ENCODE measurements around the gene CHD6.

The CHD6 gene

DNA sequence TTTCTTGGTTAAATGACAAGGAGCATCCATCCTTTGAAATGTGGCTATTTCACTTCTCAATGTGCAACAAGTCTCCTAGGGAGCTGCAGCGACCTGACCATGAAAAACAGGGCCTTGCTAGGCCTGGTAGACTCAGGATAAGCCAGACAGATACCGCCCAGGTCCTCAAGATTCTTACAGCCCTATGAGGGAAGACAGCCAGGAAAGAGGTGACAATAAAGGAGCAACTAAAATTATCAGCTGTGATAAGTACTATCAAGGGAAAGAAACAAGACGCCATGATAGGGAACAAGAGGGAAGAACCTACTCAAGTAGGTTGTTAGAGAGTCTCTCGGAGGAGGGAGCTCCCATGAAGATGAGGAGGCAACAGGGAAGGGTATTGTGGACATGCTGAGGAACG is 200.1 kb downstream of the CHD6 start:
- no peak for DNase-seq

DNA sequence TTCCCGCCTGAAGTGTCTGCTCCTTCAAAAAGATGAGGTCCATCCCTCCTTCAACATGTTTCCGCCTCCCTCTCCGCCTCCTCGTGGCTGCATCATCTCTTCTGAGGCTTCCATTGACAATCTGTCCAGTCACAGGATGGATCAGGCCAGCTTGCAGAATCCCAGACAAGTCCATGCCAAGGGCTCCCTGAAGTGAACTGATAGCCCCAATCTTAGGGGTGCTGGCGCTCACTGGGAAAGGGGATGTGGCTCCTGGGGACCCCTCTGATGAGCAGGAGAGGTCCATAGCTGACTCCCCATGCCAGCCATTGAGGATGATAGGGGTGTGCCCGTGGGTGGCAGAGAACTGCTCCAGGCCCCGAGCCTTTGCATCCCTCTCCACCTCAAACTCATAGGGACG is 203.0 kb downstream of the CHD6 start:
- DNase-seq: no peak

DNA sequence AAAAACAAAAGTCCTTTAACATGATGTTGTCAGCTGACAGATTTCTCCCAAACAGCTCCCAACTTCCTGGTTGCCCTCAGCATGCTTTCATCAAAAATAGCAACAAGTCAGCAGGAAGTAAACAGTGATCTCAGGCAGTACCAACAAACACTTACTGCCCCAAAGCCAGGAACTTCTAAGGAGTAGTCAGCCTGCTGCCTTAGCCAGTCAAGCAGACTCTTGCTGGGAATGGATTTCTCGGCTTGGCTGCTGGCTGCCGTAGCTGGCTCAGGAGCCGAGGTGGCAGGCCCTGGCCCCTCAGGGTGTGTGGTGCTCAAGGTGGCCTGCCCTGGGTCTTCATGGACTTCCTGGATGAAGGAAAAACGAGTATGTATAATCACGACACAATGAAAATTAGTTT is 205.0 kb downstream of the CHD6 start:
- DNase-seq: no peak

DNA sequence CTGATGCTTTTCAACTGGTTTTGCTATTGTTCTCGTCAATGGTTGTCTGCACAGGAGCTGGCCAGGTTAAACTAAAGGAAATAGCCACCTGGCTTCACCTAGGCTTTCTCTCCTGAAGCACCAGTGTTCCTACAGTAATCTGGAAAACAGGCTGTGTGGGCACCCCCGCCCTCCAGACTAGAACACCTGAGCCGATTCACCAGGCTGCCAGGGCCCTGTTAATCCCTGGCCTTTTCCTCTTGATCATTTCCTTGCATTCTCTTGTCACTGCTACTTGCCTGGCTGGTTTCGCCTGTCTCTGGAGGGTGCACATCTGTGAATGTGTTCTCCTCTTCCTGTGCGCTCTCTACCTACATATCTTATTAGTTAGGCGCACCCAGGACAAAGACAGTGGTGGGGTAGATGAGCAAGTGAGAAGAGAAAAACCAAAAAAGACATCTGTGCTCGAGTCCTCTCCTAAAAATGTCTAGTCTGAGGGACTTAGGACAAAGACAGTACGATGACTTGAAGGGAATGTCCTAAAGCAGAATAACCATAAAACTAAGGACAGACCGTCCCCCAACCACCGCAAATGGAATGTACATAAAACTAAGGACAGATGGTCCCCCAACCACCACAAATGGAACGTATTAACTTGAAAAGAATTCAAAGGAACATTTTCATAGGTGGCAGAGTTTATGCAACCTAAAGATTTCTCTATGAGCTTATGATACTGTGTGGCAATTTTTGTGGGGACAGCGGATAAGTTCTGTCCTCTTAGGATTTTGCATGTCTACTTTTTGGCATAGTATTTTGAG is 205.7 kb downstream of the CHD6 start:
- no peak for DNase-seq

DNA sequence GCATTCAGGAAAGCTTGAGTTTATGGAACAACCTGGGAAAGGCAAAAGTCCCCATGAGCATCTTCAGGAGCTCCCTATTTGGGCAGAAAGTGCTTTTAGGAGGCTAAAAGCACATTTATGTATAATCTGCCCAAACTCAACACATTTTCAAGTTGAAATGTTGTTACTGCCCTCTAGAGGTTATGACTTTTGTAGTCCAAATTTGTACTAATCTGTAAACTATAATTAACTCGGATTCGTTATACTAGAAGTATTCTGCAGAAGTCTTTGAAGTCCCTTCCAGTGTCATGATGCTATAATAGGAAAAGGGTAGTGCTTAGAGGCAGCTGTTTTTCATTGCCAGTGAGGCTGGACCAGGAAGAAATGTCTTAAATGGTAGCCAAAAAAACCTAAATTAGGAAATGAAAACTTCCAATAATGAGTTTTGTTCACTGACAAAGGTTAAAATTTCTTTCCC is 206.8 kb downstream of the CHD6 start:
- DNase-seq: peak; percentile 11

DNA sequence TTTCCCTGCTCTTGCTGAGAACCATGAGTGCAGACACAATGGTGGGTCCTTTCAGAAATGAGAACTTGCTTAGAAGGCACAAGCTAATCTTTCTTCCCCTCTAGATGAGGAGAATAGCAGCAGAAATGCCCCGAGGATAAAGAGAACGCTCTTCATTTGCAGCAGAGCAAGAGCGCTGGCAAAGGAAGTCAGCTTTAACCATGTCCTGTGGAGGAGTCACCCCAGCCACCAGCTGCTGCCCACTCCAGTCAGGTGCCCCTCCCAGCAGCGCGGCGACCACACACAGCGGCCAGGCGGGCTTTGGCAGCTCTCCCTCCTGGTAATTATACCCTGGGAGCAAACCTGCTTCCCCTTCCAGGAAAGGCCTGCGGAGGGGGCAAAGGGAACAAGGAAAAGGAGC is 209.2 kb downstream of the CHD6 start:
- no peak for DNase-seq

DNA sequence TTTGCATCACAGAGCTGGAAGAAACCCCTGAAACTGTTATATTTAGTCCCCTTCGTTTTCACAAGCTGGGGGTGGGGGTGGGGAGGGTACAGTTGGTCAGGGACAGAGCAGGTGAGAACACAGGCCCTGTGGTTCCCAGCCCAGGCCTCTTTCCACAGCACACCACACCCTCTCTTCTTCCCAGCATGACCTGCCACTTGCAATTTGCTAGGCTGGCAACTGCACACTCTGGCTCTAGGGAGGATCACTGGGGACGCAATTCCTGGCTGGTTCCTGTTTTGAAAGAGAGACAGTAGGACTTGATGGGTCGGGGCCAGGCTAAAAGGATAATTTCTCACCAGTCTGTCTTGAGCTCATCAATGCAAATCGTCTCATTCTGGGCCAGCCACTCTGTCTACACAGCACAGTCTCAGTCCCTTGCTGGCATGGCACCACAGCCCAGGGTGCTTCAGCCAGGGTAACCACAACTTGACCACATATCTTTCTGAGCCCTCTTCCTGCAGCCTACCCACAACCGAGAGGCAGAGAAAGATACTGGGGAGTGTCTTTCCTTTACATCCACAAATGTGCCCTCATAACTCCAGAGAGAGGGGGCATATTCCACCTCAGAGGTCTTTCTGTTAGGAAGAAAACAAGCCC is 209.9 kb downstream of the CHD6 start:
- DNase-seq: peak; percentile 44

DNA sequence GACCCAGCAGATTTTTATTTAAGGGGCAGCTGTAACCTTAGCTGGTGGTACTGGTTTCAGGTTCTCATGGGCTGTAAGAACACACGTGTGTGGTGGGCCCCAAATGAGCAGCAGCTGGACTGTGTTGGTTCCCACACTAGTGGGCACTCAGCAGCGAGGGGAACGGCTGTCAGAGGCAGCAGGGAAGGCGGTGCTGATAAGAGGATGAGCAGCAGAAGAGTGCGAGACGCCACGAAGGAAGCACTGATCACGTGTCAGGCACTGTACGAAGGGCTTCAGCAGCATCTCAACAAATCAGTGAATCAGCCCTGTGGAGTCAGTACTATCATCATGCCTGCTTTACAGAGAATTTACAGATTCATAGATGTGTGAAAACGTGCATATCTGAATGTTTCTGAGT is 210.6 kb downstream of the CHD6 start:
- no peak for DNase-seq

DNA sequence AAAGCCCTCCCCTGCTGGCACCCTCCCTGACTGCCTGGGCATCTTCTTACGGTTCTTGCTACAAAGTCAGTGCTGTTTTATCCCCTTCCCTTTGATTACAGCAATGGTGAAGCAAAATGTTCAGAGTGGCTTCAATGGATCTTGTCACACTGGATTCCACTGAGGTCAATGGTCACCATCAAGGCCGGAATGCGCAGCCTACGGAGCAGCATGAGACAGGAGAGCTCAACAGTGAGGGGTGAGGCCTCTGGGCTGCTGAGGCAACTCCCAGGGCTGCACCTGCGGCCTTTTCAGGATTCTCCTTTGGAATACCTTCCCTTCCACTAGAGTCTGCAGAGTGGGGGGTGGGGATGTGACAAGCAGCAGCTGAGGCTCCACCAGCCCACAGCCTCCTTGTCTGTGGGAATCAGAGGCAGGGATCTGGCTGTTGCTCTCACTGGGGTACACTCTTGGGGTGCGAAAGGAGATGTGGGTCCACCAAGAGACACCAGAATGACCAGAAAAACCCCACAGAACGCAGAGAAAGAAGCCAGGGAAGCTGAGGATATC is 211.2 kb downstream of the CHD6 start:
- DNase-seq: no peak

DNA sequence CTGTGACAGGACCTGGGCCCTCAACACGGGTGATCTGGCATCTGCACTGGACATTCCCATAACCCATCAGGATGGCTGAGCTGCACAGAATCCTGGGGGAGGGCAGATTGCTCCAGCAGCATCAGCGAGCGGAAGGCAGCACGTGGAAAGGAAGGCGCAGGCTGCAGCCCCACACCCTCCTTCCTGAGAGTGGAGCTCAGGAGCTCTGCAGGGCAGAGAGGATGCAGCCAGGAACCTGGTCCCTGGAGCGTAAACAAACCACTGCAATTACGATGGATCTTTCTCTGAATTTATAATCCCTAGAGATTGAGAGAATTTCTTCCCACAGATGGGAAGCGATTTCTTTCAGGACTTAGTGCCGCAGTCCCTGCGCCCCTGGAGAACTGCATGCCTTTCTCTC is 211.8 kb downstream of the CHD6 start:
- no peak for DNase-seq

DNA sequence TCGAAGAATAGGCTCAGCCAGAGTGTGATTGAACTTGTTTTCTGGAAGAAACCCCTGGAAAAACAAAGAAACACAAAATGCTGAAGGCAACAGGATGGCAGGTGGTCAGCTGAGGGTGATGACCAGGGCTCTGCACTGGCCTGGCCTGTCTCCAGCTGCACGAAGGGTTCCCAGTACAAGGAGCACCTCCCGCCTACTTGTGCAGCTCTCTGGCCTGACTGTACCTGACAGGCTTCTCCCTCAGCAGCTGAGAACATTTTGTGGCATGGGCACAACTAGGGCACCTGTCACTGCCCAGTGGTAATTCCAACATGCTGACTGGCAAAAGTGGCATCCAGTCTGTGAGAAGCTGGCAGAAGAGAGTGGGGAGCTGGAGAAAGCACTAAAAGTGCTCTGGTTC is 212.7 kb downstream of the CHD6 start:
- DNase-seq: no peak

DNA sequence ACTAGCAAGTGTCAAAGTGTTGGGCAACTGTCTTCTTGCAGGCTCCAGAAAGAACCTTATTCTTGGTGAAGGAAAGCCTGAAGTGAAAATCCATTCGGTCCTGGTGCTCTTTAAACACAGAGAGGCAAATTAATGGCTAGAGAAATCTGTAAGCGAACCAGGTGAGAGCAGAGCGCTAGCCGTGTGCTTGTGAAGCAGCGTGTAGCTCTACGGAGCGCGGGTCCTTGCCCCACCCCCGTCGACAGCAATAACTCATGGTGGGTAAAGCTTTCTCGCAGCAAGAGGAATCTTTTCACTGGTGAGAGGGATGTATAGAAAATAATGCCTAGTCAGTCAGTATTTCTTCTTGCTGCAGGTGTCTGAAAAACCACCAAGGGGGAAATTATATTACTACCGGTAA is 214.6 kb downstream of the CHD6 start:
- DNase-seq: no peak

DNA sequence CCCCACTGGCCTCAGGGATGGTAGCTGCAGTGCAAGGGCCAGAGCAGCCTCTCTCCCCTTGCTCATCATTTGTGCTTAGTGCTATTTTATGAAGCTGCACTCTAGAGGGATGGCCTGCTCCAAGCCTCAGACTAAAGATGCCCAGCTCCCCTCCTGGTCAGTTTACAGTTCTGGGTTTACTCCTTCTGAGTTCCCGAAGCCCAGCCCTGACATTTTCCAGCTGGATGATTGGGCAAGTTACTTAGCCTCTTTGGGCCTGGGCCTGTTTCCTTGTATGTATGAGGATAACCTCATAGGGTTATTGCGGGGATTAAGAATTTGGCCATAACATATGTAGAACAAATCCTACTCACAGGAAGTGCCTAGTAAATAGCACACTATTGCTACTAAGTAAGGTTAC is 219.8 kb downstream of the CHD6 start:
- DNase-seq: no peak

DNA sequence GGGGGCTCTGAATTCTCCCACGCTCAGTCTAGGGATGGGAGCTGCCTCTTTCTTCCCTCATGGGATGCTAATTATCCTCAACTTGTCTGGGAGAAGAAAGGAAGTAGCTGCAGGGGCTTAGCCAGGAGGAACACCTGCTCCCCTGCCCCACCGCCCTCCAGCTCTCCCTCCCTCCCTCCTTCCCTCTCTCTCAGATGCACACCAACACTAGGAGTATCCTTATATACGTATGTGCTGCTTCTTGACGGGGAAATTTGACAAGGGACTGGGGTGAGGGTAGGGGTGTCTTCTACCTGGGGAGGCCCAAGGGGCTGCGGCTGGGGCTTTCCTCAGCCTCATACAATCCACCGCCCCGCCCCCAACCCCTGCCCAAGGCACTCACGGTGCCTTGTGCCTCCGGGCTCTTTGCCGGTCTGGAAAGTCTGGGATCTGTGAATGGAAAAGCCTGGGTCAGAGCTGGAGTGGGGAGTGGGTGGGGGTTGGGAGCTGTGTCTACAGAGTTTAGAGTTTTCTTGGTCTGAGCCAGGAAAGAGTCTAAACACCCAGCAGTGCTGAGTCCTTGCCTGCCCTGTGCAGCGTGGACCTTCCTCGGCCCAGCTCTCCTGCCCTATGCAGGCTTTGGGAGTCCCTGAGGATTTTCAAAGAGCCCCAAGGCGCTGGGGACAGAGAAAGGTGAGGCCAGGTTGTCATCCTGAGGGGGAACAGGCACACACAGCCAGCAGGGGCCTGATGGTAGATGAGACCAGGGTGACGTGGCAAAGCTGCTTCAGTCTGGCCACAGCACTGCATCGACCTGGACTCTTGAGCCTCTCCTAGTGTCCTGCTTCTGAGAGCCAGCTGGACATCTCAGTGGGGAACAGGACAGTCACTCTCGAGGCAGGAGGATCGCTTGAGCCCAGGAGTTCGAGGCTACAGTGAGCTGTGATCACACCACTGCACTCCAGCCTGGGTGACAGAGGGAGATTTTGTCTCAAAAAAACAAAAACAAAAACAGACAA is 222.2 kb downstream of the CHD6 start:
- no peak for DNase-seq

DNA sequence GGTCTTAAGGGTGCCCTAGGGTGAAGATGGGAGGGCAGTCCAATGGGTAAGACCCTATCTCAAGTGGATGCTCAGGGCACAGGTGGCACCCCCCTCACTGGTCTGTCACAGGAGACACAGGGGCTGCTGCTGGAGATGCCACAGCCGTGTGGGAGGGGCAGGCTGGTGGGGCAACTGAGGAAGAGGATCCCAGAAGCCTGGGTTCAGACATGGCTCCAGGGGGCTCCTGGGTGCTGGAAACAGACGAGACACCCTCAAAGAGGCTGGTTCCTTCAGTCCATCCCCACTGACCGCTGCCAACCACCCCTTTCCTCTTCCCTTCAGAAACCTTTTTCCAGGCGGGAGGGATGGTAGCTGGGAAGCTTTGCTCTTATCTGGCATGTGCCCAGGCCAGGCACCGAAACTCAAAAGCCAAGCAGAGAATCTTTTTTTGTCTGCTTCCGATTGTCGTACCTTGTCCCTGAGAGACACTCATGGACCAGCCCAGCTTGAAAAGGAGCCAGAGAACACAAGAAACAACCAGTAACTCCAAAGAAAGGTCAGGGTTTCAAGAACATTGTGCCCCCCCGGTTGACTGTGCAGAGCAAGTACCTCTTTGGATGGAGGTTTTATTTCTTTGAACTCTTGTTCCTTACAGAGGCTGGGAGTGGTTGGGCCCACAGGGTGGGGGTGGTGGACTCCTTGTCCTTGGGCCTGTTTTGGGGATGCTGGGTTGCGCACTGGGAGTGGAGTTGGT is 223.1 kb downstream of the CHD6 start:
- DNase-seq: no peak

DNA sequence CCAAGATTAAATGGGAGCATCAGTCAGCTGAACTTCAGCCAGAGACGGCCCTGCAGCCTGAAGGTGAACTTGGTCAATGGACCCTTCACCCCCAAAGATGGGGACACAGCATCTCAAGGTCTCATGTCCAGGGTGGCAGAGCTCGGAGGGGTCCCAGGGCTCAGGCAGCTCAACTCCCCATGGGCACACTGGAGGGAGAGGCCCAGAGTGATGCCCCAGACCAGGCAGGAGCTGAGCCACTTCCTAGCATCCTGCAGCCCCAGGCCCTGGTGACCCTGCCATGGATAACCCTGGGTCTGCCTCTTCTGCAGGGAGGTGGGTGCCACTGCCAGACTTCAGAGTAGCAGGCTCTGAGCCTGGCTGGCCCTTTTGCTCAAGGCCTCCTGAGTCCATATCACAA is 224.1 kb downstream of the CHD6 start:
- no peak for DNase-seq

DNA sequence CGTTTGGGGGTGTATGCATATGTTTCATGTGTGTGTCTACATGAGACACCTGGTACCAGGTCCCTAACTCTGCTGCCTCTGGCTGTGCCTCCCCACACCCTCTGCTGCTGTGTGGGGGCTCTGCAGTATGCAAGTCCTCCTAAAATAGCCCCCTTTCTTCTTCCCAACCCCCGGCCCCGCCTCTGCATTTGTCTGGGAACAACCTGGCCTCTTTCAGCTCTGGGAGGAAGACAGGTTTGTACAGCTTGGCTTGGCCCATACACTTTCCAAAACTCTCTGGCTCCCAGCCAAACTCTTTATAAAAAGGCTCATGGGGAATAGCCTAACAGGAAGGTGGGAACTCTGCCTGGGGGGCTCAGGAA is 224.5 kb downstream of the CHD6 start:
- no peak for DNase-seq

DNA sequence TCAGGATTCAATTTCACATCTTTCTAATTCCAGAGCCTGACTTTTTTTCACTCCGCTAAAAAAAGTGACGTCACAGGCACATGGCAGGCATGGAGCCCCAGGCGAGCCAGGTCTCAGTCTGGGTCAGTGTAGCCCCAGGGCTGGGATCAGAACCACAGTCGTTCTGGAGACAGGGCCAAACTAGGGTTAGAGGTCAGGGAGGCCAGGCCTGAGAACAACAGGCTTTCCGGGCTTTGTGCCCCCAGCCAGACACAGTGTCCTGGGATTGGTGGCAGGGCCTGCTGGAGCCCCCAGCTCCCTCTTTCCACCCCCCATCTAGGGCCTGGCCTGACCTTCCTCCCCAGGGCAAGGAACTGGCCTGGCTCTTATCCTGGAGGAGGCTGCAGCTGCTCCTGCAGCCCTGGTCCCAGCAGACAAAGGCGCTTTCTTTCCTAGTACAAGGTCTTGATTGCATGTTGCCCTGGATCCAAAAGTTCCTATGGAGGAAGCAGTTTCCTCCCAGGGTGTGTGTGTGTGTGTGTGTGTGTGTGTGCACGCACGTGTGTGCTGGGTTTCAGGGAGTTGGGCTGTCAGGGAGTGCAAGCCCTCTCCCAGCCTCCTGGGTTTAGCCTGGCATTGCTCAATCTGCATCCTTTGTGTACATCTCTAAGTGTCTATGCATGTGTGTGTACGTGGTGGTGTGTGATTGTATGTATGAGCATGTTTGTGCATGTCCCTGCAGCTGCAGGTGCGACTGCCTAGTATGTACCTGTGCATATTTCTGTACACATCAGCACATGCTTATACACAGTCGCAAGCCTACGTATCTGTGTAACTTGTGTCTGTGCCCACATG is 225.1 kb downstream of the CHD6 start:
- DNase-seq: no peak

DNA sequence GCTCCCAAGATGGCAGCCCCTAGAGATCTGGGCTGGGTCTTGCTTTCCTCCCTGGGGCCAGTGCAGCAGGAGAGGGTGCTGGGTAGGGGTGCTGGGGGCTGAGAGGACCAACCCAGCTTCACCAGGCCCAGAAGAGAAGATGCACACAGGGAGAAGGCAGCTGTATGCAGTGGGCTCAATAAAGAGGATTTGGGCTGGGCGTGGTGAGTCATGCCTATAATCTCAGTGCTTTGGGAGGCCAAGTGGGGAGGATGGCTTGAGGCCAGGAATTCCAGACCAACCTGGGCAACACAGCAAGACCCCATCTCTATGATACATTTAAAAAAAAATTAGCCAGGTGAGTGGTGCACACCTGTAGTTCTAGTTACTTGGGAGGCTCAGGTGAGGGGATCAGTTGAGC is 225.9 kb downstream of the CHD6 start:
- DNase-seq: no peak

DNA sequence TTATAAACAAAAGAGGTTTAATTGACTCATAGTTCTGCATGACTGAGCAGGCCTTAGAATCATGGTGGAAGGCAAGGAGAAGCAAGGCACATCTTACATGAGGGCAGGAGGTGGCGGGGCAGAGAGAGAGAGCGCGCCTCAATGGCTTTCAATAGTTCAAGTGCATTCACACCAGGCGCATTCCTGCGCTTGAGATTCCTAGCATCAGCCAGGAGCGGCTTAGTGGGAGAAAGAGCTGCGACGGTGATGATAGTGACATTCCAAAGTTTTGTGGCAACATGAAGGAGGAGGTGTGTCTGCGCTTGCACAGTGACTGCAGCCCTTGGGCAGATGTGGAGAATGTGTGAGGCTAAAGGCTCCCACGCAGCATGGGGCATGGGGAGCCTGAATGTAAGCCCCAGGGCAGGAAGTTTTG is 226.6 kb downstream of the CHD6 start:
- DNase-seq: no peak

DNA sequence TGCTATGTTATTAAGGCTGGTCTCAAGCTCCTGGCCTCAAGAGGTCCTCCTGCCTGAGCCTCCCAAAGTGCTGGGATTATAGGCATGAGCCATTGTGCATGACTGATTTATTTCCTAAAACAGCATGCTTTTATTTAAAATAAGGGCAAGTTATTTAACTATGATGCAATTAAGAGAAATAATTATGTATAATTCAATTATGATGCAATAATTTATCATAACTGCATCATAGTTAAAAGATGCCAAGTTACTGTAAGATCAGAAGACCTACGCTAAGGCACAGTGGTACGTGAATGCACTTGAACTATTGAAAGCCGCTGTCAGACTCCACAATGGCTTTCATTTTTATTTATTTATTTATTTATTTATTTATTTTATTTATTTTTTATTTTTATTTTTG is 227.3 kb downstream of the CHD6 start:
- no peak for DNase-seq

DNA sequence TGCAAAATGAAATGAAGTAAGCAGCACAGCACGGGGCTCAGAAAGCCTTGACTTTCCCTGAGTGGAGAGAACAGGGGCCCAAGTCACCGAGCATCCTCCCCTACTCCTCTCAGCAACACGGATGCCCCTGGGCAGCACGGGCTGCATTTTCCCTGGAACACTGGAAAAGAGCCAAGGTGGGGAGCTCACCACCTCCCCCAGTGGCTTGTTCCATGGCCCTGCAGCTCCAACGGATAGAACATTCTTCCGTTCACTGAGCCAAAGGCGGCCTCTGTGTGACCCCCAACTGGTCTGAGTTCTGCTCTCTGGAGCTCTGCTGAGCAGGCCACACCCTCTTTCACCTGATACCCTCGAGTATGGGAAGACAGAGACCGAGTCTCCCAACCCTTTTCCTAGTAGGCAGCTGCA is 230.7 kb downstream of the CHD6 start:
- no peak for DNase-seq
